M059J (cell line): ENCODE results near the gene CCDC92B. TPM values are rescaled to one million over a fixed set of nuclear protein-coding genes. Genes with fewer than 3 reads are reported as not detected.
"Not testable (repeated sequence)": the region's sequence is repeated elsewhere in the genome, so short reads cannot be mapped to it uniquely, and the experiment has no call there.

Experiments
- DNase-seq: peaks from one replicate; pipeline ENCODE4 v3.0.0-alpha.2; 2012; ENCODE audit warnings: low read depth
- total RNA-seq: library from RNA; depleted of rRNA; stranded (reverse); fragments of >200 nt; shearing (Covaris generic); gene quantifications from 2 replicates; pipeline ENCODE4 v1.2.3, GENCODE V29; 2014; rRNA removed

CCDC92B gene
- not detected in 2 replicates for total RNA-seq

- no peak for DNase-seq
Observed at GRCh38 chr17:2749058-2749783, at the start of gene CCDC92B. Gene CCDC92B, minus strand, starts transcription at chr17:2749652. Its CDS starts 14,507 bp downstream, at chr17:2735145.

DNA sequence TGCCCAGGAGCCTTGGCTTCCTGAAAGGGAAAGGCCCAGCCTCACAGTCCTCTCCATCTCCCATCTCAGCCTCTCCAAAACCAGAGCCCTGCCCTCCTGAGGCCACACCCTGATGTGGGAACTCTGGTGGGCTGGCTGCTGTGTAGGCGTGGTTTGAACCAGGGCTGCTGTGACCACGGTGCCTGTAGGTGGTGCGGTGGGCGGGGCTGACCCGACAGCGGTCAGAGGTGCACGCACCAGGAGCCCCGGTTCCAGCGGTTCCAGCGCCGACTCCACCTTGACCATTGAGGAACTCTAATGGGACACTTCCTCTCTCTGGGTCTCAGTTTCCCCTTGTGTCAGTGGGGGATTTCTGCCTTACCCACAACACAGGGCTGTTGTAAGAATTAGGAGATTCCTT is 49.2 kb upstream of the CCDC92B start:
- no peak for DNase-seq

DNA sequence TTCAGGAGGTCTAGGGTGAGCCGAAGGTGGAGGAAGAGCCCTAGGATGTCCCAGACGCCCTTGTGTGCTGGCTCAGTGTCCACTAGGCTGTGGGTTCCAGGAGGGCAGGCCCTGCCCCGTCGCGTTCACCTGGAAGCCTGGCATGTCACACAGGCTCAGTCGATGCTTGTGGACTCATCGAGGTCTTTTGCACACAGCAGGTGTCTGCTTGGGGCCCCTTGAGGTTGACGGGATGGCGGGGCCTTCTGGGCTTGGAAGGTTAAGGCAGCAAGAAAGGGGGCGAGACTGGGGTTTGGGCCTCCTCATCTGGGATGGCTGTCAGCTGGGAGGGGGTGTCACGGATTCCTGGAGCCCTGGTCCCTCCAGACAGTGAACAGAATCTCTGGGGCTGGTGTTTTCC is 48.7 kb upstream of the CCDC92B start:
- no peak for DNase-seq

DNA sequence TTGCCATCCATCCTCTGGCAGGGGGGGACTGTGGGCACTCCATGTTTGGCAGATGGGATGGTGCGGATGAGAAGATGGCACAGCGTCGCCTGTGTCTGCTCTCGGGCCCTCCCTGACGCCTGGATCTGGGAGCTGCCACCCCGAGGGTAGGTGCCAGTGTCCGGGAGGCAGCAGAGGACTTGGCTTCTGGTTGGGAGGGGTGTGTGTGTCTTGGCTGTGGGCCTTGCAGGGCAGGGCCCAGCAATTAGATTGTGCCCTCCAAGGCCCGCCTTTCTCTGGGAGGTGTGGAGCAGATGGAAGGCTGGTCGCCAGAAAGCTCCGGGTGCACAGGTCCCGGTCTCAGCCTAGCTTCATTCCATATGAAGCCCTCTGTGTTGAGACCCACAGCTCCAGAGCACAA is 48.2 kb upstream of the CCDC92B start:
- DNase-seq, result no peak

DNA sequence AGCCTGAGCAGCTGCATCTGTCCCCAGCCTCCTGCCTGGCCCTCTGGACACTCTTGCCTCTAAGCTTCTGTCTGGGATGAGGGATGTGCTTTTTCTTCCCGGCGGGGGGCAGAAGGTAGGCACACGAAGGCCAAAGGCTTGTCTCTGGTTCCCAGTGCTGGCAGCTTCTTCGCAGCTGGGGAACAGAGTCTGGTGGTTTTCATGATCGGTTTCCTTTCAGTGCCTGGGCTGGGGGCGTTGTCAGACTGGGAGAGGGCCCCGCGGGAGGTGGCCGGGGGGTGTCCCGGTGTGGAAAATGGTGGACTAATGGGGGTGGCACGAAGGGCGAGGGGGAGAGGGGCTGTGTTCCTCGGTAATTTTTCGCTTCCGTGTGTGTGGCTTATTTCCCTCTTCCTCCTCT is 47.8 kb upstream of the CCDC92B start:
- no peak for DNase-seq

GRCh38 chr17:2796164-2797125 is 47.0 kb upstream of the CCDC92B start, which contains the start of gene RAP1GAP2:
Gene RAP1GAP2, plus strand, starts transcription at chr17:2796438. Its CDS starts 90 bp downstream, at chr17:2796528.
- no peak for DNase-seq

DNA sequence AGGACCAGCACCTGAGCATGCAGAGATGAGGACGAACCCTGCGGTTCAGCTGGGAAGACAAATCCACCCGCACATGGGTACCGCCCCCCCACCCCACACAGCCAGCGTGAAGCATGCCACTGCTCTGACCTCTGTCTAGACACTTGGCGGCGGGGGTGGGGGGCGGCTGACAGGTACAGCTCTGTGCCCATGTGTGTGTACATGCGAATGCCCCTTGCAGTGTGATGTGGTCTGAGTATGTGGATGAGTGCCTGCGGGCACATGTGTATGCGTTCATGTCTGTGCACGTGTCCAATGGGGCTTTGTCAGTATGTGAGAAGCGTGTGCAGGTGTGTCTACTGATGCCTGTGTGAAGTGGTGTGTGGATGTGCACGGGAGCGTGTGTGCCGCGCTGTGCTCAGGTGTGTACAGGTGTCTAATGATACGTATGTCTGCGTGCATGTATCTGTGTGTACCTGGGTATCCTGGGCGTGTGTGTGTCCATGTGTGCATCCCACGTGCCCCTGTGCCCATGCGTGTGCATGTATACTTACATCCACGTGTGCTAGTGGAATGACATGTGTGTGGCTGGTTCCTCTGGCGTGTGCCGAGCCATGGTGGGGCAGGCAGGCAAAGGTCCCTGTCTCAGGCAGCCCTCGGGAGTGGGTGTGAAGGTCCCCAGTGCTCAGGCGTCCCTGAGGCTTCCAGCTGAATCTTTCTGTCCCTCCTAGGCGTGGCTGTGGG is 46.1 kb upstream of the CCDC92B start:
- no peak for DNase-seq

- DNase-seq, result no peak
Observed at GRCh38 chr17:2794111-2794803, 44.8 kb upstream of the CCDC92B start.

GRCh38 chr17:2792366-2793169 is 43.1 kb upstream of the CCDC92B start:
- DNase-seq, result no peak

DNA sequence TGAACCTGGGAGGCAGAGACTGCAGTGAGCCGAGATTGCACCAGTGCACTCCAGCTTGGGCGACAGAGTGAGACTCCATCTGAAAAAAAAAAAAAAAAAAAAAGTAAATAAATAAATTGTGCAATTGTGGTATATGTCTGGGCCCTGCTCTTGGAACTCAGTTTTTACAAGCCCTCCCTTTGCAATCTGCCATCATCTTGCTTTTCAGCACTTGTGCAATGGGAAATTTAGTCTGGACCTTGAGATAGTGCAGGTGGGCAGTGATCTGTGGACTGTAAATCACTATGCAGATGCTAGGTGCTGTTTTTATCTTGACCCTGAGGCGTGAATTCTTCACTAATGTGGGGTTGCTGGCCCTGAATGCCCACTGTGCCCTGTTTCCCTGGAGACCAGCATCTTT is 40.2 kb upstream of the CCDC92B start:
- no peak for DNase-seq

DNA sequence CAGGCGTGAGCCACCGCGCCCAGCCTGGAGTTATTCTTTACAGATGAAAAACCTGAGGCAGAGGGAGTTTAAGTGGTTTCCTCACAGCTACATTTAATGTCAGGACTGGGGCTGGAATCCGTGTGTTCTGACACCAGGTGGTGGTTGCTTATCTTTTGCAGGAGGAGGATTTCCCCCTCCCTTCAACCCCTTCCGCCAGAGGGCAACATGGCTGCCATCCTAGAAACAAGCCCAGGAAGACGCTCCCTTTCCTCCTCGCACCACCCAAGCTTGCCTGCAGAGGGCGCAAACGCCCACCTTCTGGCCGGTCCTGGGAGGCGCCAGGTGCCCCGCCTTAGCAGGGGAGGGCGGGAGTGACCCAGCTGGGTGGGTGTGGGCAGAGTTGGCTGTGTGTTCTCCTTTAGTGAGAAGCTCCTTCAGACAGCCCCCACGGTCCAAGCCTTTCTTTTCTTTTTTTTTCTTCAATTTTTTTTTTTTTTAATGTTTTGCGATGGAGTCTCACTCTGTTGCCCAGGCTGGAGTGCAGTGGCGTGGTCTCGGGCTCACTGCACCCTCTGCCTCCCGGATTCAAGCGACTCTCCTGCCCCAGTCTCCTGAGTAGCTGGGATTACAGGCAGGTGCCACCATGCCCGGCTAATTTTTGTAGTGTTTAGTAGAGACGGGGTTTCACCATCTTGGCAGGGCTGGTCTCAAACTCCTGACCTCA is 36.9 kb upstream of the CCDC92B start:
- DNase-seq, result peak; percentile 82

GRCh38 chr17:2785376-2785775 is 35.9 kb upstream of the CCDC92B start:
- not testable (repeated sequence) for DNase-seq

- peak; percentile 25 for DNase-seq
Observed at GRCh38 chr17:2784864-2785263, 35.4 kb upstream of the CCDC92B start.

GRCh38 chr17:2783310-2784030 is 34.0 kb upstream of the CCDC92B start:
- no peak for DNase-seq

- DNase-seq, result peak; percentile 69
Observed at GRCh38 chr17:2782055-2782454, 32.6 kb upstream of the CCDC92B start.

GRCh38 chr17:2781598-2781997 is 32.1 kb upstream of the CCDC92B start:
- DNase-seq, result not testable (repeated sequence)

GRCh38 chr17:2780931-2781454 is 31.5 kb upstream of the CCDC92B start:
- DNase-seq, result no peak

GRCh38 chr17:2780256-2780655 is 30.8 kb upstream of the CCDC92B start:
- no peak for DNase-seq

DNA sequence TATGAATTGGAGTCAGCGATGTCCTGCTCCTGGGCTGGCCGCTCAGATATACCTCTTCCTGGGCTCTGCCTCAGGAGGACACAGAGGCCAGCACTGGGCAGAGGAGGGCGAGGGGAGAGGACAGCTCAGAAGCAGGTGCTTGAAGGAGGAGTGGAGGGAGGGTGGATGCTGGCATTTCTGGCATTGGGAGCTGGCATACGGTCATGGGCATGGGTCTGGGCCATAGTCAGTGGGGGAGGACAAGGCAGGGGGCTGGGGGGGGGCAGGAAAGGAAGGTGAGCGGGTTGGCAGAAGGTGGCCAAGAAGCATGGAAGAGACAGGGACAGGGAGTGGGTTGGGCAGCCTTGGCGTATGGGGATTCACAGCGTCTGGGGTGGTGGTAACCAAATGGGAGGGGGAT is 30.1 kb upstream of the CCDC92B start:
- no peak for DNase-seq
